Heart left ventricle (tissue), 13 donors: Measurements from ENCODE around the gene ITGA11.

Source experiments
- CTCF ChIP-seq, 12 donors: fragments of 200-600 bp; sonication (generic) in 4 of 12; IDR thresholded peaks; one replicate each; pipeline versions ENCODE4 v1.5.0 to v1.8.0; 2018 to 2022; ENCODE audit warnings: antibody characterized with exemption in 12 of 12, mild to moderate bottlenecking in 5 of 12
- POLR2A ChIP-seq, 2 donors: fragments of 450-650 bp; IDR thresholded peaks; one replicate each; pipeline ENCODE4 v1.6.1; 2017; ENCODE audit warnings: antibody characterized with exemption in 2 of 2, mild to moderate bottlenecking in 2 of 2, moderate library complexity in 2 of 2
- donor health status: ischemic (EF 13 %, LVEDD 7.1; RV severe dilation, severe dysfunction).
- donor health status: DM: no; HTN: yes; CAD: no.
- donor health status: DM: no; HTN: no; CAD: no.
- donor health status: ischemic (EF 25% LVEDD 6.9; RV normal size, moderate dysfunction).
- donor health status: ischemic (EF 25% LVEDD 5.7; RV mildly dilated, moderate dysfunction).
- donor health status: ischemic (EF 35%, LVEDD 5.7; RV mildly dilated, moderate dysfunction).
- donor health status: nonischemic (EF 11% LVEDD 7.7; RV severe dilation, severe dysfunction).
- donor health status: DM: yes; HTN: yes; CAD: no.
- donor health status: PGD.
- donor health status: ischemic (EF 29% LVEDD 5.4; RV normal size, mild dysfunction).
- donor health status: nonischemic (EF 23%, LVEDD 6.1; RV moderate dilation, normal function).

- no peak for TF ChIP-seq POLR2A (IDR thresholded peaks at IDR 0.05)
- TF ChIP-seq CTCF (IDR thresholded peaks at IDR 0.05): no peak
Measured at GRCh38 chr15:68295014-68295805, 136.8 kb downstream of the ITGA11 start.
